ENCODE results near the gene PIN4.
"Not testable (repeated sequence)": the region's sequence is repeated elsewhere in the genome, so short reads cannot be mapped to it uniquely, and the experiment has no call there.

Gene PIN4

DNA sequence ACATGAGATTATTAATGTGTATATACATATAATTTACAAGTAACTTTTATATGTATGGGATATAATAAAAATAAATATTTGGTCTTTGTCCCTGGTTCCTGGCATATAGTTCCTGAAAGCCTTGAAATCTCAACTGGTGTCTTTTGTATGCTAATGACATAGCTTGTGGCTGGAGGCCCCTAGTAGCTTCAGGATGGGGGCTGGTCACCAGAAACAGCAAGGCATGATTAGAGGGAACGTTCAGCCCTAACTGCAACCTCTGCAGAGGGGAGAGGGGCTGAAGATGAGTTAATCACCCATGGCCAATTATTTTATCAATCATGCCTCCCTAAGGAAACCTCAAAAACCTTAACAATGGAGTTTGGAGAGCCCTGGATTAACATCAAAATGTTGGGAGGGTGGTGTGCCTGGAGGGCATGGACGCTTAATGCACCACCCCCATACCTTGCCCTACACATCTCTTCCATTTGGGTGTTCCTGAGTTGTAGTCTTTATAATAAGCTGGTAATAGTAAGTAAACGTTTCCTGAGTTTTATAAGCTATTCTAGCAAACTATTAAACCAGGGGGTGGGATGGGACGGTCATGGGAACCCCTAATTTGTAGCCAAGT, 21.3 kb downstream of the PIN4 start:
- H3K4me3 ChIP-seq (ENCODE audit: low read length): no peak overlapping the region
- DNase-seq (ENCODE audit: low read depth): no peak
- TF ChIP-seq, protein P1, sequence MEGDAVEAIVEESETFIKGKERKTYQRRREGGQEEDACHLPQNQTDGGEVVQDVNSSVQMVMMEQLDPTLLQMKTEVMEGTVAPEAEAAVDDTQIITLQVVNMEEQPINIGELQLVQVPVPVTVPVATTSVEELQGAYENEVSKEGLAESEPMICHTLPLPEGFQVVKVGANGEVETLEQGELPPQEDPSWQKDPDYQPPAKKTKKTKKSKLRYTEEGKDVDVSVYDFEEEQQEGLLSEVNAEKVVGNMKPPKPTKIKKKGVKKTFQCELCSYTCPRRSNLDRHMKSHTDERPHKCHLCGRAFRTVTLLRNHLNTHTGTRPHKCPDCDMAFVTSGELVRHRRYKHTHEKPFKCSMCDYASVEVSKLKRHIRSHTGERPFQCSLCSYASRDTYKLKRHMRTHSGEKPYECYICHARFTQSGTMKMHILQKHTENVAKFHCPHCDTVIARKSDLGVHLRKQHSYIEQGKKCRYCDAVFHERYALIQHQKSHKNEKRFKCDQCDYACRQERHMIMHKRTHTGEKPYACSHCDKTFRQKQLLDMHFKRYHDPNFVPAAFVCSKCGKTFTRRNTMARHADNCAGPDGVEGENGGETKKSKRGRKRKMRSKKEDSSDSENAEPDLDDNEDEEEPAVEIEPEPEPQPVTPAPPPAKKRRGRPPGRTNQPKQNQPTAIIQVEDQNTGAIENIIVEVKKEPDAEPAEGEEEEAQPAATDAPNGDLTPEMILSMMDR (conservative IDR thresholded peaks at IDR 0.05; ENCODE audit: low read length): no peak

DNA sequence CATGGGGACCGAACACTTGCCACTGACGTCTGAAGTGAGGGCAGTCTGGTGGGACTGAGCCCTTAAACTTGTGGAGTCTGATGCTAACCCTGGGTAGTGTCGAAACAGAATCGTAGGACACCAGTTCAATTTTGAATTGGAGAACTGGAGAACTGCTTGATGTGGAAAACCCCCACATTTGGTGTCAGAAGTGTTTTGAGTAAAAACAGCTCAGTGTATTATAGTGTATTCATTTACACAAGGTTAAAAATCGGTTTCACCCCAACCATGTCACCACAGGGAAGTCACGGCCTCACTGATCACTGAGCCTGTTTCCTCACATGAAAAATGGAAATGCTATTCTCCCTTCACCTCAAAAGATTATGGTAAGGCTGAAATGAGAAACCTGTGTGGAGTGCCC, 21.9 kb downstream of the PIN4 start:
- no peak for DNase-seq (ENCODE audit: low read depth)
- H3K4me3 ChIP-seq (ENCODE audit: low read length): no peak overlapping the region
- TF ChIP-seq, protein P1 (conservative IDR thresholded peaks at IDR 0.05; ENCODE audit: low read length): no peak

DNA sequence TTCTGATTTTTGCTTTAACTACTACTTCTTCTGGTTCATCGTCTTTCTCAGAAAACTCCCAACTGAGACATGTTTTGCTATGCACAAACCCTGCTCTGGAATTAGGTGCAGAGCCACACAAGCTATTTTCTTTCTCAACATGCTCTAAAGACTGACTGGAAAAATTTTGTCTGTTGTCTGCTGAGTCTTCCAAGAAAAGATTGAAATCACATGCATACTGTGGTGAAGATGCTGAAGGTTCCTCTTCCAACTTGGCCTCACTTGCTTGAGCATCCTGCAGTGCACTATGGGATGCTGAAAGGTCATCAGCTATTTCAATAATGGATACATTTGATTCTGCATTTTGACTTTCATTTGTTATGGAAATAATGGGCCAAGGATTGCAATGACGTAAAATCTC, 24.1 kb downstream of the PIN4 start:
- no peak for DNase-seq (ENCODE audit: low read depth)
- TF ChIP-seq, protein P1 (conservative IDR thresholded peaks at IDR 0.05; ENCODE audit: low read length): no peak
- no peak overlapping the region for H3K4me3 ChIP-seq (ENCODE audit: low read length)

DNA sequence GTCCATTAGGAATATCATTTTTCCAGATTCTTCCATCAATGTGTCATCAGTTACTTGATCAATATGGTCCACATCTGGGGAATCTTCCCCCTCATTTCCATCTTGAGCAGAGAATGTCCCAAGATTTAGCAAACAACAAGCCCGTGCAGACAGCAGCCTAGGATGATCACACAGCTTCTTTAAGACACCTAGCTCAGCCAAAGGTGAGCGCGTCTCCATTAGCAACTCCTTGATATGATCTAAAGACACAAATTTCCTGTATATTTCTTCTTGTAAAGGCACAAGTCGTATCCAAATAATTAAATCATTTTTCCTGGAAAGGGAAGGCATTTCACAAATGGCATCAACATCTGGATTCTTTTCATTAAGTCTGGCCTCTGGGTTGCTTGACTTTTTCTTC, 25.8 kb downstream of the PIN4 start:
- H3K4me3 ChIP-seq (ENCODE audit: low read length): no peak overlapping the region
- no peak for DNase-seq (ENCODE audit: low read depth)
- TF ChIP-seq, protein P1 (conservative IDR thresholded peaks at IDR 0.05; ENCODE audit: low read length): no peak

DNA sequence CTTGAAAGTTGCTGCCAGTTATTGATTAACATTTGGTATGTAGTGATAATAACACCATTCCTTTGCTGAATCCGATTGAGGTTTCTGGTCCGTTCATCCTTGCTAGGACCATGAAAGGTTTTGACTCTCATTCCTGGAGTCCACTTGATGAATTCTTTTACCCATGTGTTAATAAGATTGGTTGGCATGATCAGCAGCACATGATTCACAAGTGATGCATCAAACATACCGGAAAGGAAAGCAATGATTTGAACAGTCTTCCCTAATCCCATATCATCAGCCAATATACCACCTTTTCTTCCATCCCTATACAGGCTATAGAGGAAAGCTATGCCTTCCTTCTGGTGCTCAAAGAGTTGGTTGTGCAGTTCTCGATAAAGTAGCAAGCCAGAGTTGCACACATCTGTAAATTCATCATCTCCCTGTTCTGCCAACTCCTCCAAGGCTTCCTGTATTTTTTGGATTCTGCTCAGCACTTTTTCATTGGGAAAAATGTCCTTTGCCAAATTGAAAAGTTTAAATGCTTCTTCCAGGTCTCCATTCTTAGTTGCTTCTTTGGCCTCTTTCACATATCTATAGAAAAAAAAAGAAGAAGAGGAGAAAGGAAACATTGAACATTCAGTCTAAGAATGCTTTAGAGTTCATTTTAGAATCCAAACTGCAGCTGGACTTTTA, 26.7 kb downstream of the PIN4 start:
- peak; percentile 22 for DNase-seq (ENCODE audit: low read depth)
- TF ChIP-seq, protein P1 (conservative IDR thresholded peaks at IDR 0.05; ENCODE audit: low read length): no peak
- H3K4me3 ChIP-seq (ENCODE audit: low read length): no peak overlapping the region

DNA sequence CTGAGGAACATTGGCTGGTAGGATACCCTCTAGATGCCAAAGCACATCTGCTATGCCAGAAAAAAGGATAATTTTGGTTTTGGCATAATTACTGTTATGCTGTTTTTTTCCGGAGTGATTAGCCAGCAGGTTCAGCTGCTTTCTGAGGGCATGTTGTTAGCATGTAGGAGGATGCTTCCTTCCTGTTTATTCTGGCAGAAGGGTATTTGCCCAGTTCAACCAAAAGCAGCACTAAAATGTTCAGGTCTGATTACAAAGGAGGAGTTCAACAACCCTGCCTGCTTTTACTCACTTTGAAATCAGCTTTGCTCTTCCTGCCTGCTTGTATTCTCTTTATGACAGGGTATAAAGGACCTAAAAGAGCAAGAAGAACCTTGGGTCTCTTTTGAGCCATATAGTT, 35.4 kb downstream of the PIN4 start:
- no peak for DNase-seq (ENCODE audit: low read depth)
- no peak overlapping the region for H3K4me3 ChIP-seq (ENCODE audit: low read length)
- TF ChIP-seq, protein P1 (conservative IDR thresholded peaks at IDR 0.05; ENCODE audit: low read length): no peak

DNA sequence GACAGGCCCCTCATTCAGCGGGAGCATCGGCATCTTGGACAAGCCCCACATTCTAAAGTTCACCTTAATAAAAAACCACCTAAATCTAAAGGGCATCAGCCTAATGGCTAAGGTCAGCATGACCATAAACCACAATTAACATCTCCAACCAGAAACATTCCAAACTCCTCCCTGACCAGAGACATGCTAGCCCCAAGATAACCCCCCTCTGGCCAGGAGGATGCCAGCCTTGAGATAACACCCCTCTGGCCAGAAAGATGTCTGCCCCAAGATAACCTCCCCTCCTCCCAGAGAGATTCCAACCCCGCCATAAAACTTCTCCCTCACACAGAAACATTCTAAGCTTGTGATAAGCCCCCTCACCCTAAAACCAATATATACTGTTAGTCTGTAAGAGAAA, 38.8 kb downstream of the PIN4 start:
- not testable (repeated sequence) for H3K4me3 ChIP-seq (ENCODE audit: low read length); DNase-seq (ENCODE audit: low read depth)
